Measurements from ENCODE around the gene ABRACL. TPM values are rescaled to one million over a fixed set of nuclear protein-coding genes. Genes with fewer than 3 reads are reported as not detected.

ABRACL gene
- total RNA-seq, 1 donor from 2014 or later = 66.0 TPM

DNA sequence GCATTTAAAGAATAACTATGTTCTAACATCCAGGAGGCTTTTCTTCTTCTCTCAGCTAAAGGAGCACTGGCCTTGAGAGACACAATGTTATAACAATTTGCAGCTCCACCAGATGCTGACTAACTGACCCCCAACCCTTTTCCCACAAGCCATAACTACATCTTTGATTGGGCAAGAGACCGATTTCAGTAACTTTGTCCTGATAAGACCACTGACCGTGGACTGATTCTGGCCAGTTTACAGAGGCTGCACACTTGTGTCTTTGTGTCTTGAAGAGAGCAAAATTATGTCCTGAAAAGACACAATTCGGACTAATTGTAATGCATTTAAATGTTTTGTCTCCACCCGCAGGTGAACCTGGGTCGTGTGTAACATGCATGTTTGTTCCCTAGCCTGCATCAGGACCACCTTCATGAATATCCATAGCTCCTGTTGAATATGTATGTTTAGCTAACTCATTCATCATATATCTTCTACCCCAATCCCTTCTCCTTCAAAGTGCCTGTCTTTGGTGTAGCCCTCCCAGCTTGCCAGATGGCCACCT, 22.3 kb downstream of the ABRACL start:
- Histone ChIP-seq H3K4me3 (ENCODE audit: insufficient read depth, low read depth, low read length) (no peak overlapping the region), H3K9me3 (ENCODE audit: insufficient read depth, low read depth, low read length) (no peaks in the 10 kb centered on the region), H3K27me3 (ENCODE audit: insufficient read depth, low read length) (no peaks in the 10 kb centered on the region), H3K4me2 (ENCODE audit: low read length) (no peak overlapping the region), H3K27ac (ENCODE audit: low read depth, low read length) (no peak overlapping the region), H2AFZ (ENCODE audit: low read depth, low read length) (no peak overlapping the region), H4K20me1 (ENCODE audit: insufficient read depth, low read length) (no peaks in the 10 kb centered on the region), H3K36me3 (ENCODE audit: insufficient read depth, low read length) (no peaks in the 10 kb centered on the region), H3K79me2 (ENCODE audit: insufficient read depth, low read length) (no peaks in the 10 kb centered on the region), H3K9ac (ENCODE audit: low read length) (no peak overlapping the region), H3K4me1 (ENCODE audit: insufficient read depth, low read length) (no peaks in the 10 kb centered on the region)
- no peak overlapping the region for H3K4me3 Mint-ChIP-seq (ENCODE audit: unreplicated experiment)
- TF ChIP-seq, protein P1, sequence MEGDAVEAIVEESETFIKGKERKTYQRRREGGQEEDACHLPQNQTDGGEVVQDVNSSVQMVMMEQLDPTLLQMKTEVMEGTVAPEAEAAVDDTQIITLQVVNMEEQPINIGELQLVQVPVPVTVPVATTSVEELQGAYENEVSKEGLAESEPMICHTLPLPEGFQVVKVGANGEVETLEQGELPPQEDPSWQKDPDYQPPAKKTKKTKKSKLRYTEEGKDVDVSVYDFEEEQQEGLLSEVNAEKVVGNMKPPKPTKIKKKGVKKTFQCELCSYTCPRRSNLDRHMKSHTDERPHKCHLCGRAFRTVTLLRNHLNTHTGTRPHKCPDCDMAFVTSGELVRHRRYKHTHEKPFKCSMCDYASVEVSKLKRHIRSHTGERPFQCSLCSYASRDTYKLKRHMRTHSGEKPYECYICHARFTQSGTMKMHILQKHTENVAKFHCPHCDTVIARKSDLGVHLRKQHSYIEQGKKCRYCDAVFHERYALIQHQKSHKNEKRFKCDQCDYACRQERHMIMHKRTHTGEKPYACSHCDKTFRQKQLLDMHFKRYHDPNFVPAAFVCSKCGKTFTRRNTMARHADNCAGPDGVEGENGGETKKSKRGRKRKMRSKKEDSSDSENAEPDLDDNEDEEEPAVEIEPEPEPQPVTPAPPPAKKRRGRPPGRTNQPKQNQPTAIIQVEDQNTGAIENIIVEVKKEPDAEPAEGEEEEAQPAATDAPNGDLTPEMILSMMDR (IDR thresholded peaks at IDR 0.05; ENCODE audit: insufficient read depth, low read depth, low read length) = no peak
- no peak for TF ChIP-seq EZH2 (IDR thresholded peaks at IDR 0.05; ENCODE audit: insufficient read depth, low read length)
- DNase-seq (ENCODE audit: low read depth) = no peak
- H3K27ac Mint-ChIP-seq (ENCODE audit: unreplicated experiment) = no peak overlapping the region
- no peaks in the 10 kb centered on the region for H3K27me3 Mint-ChIP-seq (ENCODE audit: low read depth, unreplicated experiment)
- H3K4me1 Mint-ChIP-seq (ENCODE audit: low read depth, unreplicated experiment) = peaks cover 3% of the 10 kb centered on the region
- no peak for FAIRE-seq
- no peaks in the 10 kb centered on the region for H3K9me3 Mint-ChIP-seq (ENCODE audit: unreplicated experiment)
- no peaks in the 10 kb centered on the region for H3K36me3 Mint-ChIP-seq (ENCODE audit: low read depth, unreplicated experiment)

DNA sequence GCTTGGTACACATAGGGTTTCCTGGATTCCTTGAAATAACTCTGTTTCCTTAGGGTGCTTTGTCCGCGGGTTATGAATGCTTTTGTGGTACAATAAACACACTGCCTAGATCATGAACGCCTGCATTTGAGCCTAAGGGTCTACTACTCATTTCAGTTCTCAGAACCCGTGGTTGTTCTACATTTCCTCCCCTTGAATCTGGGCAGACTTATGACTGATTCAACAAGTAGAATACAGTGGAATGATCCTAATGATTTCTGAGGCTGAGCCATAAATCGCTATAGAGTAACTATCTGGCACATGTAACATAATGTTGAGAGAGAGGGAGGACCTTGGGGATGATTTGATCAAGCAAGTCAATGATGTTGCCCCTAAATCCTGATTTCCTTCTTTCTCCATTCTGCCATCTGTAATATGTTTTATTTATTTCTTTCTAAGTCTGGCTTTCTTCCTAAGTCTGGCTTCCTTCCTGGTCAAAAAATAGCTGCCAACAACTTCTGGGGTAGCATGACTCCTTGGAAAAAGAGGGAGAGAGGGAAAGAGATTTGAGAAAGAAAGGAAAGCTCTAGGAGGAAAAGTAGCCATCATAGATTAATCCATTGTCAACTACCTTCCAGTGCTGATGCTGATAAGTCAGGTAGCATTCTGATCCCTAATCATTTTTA, 23.0 kb downstream of the ABRACL start:
- DNase-seq (ENCODE audit: low read depth) (no peak), FAIRE-seq (no peak)
- H3K4me1 ChIP-seq (ENCODE audit: insufficient read depth, low read length) = no peaks in the 10 kb centered on the region
- H3K4me3 Mint-ChIP-seq (ENCODE audit: unreplicated experiment) = no peak overlapping the region
- H3K4me3 ChIP-seq (ENCODE audit: insufficient read depth, low read depth, low read length) = no peak overlapping the region
- no peaks in the 10 kb centered on the region for H3K9me3 Mint-ChIP-seq (ENCODE audit: unreplicated experiment)
- peaks cover 3% of the 10 kb centered on the region for H3K4me1 Mint-ChIP-seq (ENCODE audit: low read depth, unreplicated experiment)
- H3K36me3 ChIP-seq (ENCODE audit: insufficient read depth, low read length) = no peaks in the 10 kb centered on the region
- no peaks in the 10 kb centered on the region for H3K9me3 ChIP-seq (ENCODE audit: insufficient read depth, low read depth, low read length)
- no peak overlapping the region for H2AFZ ChIP-seq (ENCODE audit: low read depth, low read length)
- no peaks in the 10 kb centered on the region for H3K79me2 ChIP-seq (ENCODE audit: insufficient read depth, low read length)
- H3K27me3 ChIP-seq (ENCODE audit: insufficient read depth, low read length) = no peaks in the 10 kb centered on the region
- no peak overlapping the region for H3K4me2 ChIP-seq (ENCODE audit: low read length)
- H3K9ac ChIP-seq (ENCODE audit: low read length) = no peak overlapping the region
- TF ChIP-seq, protein P1 (IDR thresholded peaks at IDR 0.05; ENCODE audit: insufficient read depth, low read depth, low read length) = no peak
- TF ChIP-seq EZH2 (IDR thresholded peaks at IDR 0.05; ENCODE audit: insufficient read depth, low read length) = no peak
- no peak overlapping the region for H3K27ac ChIP-seq (ENCODE audit: low read depth, low read length)
- no peaks in the 10 kb centered on the region for H4K20me1 ChIP-seq (ENCODE audit: insufficient read depth, low read length)
- H3K27me3 Mint-ChIP-seq (ENCODE audit: low read depth, unreplicated experiment) = no peaks in the 10 kb centered on the region
- no peak overlapping the region for H3K27ac Mint-ChIP-seq (ENCODE audit: unreplicated experiment)
- no peaks in the 10 kb centered on the region for H3K36me3 Mint-ChIP-seq (ENCODE audit: low read depth, unreplicated experiment)

DNA sequence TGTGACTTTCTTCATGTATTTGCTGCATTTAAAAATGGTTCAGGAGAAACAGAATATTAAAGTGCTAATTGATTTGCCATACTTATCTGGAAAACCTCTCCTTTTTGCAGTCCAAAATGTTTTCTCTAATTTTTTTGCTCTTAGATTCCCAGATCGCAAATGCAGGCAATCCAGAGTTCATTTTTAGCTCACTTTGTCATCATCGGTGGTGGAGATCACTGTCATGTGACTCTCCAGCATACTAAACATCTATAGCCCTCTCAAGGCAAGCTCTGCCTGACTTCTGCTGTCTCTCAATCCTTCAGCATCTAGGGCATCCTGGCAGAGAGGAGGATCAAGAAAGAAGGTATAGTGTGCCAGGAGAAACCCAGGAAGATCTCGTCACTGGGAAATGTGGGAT, 24.8 kb downstream of the ABRACL start:
- no peak overlapping the region for H3K4me2 ChIP-seq (ENCODE audit: low read length)
- H3K27me3 ChIP-seq (ENCODE audit: insufficient read depth, low read length) = no peaks in the 10 kb centered on the region
- FAIRE-seq = no peak
- H3K9ac ChIP-seq (ENCODE audit: low read length) = no peak overlapping the region
- H2AFZ ChIP-seq (ENCODE audit: low read depth, low read length) = no peak overlapping the region
- H3K27ac ChIP-seq (ENCODE audit: low read depth, low read length) = no peak overlapping the region
- H3K27ac Mint-ChIP-seq (ENCODE audit: unreplicated experiment) = no peak overlapping the region
- no peak for DNase-seq (ENCODE audit: low read depth)
- no peaks in the 10 kb centered on the region for H3K36me3 Mint-ChIP-seq (ENCODE audit: low read depth, unreplicated experiment)
- H4K20me1 ChIP-seq (ENCODE audit: insufficient read depth, low read length) = no peaks in the 10 kb centered on the region
- no peak overlapping the region for H3K4me3 ChIP-seq (ENCODE audit: insufficient read depth, low read depth, low read length)
- H3K27me3 Mint-ChIP-seq (ENCODE audit: low read depth, unreplicated experiment) = no peaks in the 10 kb centered on the region
- H3K9me3 Mint-ChIP-seq (ENCODE audit: unreplicated experiment) = no peaks in the 10 kb centered on the region
- no peak overlapping the region for H3K4me3 Mint-ChIP-seq (ENCODE audit: unreplicated experiment)
- no peaks in the 10 kb centered on the region for H3K9me3 ChIP-seq (ENCODE audit: insufficient read depth, low read depth, low read length)
- no peak for TF ChIP-seq EZH2 (IDR thresholded peaks at IDR 0.05; ENCODE audit: insufficient read depth, low read length)
- TF ChIP-seq, protein P1 (IDR thresholded peaks at IDR 0.05; ENCODE audit: insufficient read depth, low read depth, low read length) = no peak
- no peaks in the 10 kb centered on the region for H3K4me1 ChIP-seq (ENCODE audit: insufficient read depth, low read length)
- H3K36me3 ChIP-seq (ENCODE audit: insufficient read depth, low read length) = no peaks in the 10 kb centered on the region
- H3K4me1 Mint-ChIP-seq (ENCODE audit: low read depth, unreplicated experiment) = no peaks in the 10 kb centered on the region
- H3K79me2 ChIP-seq (ENCODE audit: insufficient read depth, low read length) = no peaks in the 10 kb centered on the region

Measured in astrocyte (in vitro differentiated cells and primary cell).